GM18520 (cell line): ENCODE data around the gene LRTM1.

Experiments used
- ATAC-seq: cut with Tn5 transposase; IDR thresholded peaks from one replicate; pipeline ENCODE4 v1.9.1; 2021; ENCODE audit not compliant: unreplicated experiment

LRTM1 gene

GRCh38 chr3:54897028-54897711, 30.7 kb downstream of the LRTM1 start:
- ATAC-seq = no peak

- no peak for ATAC-seq
Measured at GRCh38 chr3:54895613-54896012, 32.2 kb downstream of the LRTM1 start.

- no peak for ATAC-seq
Measured at GRCh38 chr3:54892168-54892567, 35.7 kb downstream of the LRTM1 start.

- no peak for ATAC-seq
Measured at GRCh38 chr3:54891540-54891897, 36.3 kb downstream of the LRTM1 start.

GRCh38 chr3:54889731-54890130, 38.1 kb downstream of the LRTM1 start:
- no peak for ATAC-seq

- ATAC-seq = no peak
Measured at GRCh38 chr3:54888873-54889272, 39.0 kb downstream of the LRTM1 start.

GRCh38 chr3:54888162-54888561, 39.7 kb downstream of the LRTM1 start:
- ATAC-seq = no peak

- no peak for ATAC-seq
Measured at GRCh38 chr3:54882129-54882833, 45.6 kb downstream of the LRTM1 start.

GRCh38 chr3:54878145-54878544, 49.7 kb downstream of the LRTM1 start:
- no peak for ATAC-seq

GRCh38 chr3:54877730-54878129, 50.1 kb downstream of the LRTM1 start:
- ATAC-seq = no peak

GRCh38 chr3:54876694-54877093, 51.2 kb downstream of the LRTM1 start:
- no peak for ATAC-seq

GRCh38 chr3:54875596-54876268, 52.1 kb downstream of the LRTM1 start:
- no peak for ATAC-seq

- ATAC-seq = no peak
Measured at GRCh38 chr3:54874816-54875556, 52.9 kb downstream of the LRTM1 start.

GRCh38 chr3:54873059-54874010, 54.5 kb downstream of the LRTM1 start:
- ATAC-seq = no peak

- ATAC-seq = no peak
Measured at GRCh38 chr3:54871867-54872266, 56.0 kb downstream of the LRTM1 start.

- no peak for ATAC-seq
Measured at GRCh38 chr3:54870423-54870822, 57.4 kb downstream of the LRTM1 start.
